GM12892 (cell line): Measurements from ENCODE around the gene RAD51.

Experiments used
- DNase-seq: peaks from one replicate; pipeline ENCODE4 v3.0.0; 2011; ENCODE audit not compliant: insufficient read length
- FAIRE-seq: peaks from 2 replicates; lab custom pipeline; 2011; peaks lifted over from hg19 to GRCh38; lab: Jason Lieb, UNC
- POLR2A ChIP-seq: IDR thresholded peaks from 2 replicates; pipeline ENCODE4 v1.6.1; 2011; ENCODE audit warnings: low read depth, low read length, control low read depth
- POLR2AphosphoS5 ChIP-seq: IDR thresholded peaks from 2 replicates; pipeline ENCODE4 v1.6.1; 2011; ENCODE audit warnings: low read depth, low read length, control low read depth
- TAF1 ChIP-seq: IDR thresholded peaks from 2 replicates; pipeline ENCODE4 v1.6.1; 2011; ENCODE audit warnings: low read depth, mild to moderate bottlenecking, control low read depth, low read length, borderline replicate concordance

RAD51 gene

DNA sequence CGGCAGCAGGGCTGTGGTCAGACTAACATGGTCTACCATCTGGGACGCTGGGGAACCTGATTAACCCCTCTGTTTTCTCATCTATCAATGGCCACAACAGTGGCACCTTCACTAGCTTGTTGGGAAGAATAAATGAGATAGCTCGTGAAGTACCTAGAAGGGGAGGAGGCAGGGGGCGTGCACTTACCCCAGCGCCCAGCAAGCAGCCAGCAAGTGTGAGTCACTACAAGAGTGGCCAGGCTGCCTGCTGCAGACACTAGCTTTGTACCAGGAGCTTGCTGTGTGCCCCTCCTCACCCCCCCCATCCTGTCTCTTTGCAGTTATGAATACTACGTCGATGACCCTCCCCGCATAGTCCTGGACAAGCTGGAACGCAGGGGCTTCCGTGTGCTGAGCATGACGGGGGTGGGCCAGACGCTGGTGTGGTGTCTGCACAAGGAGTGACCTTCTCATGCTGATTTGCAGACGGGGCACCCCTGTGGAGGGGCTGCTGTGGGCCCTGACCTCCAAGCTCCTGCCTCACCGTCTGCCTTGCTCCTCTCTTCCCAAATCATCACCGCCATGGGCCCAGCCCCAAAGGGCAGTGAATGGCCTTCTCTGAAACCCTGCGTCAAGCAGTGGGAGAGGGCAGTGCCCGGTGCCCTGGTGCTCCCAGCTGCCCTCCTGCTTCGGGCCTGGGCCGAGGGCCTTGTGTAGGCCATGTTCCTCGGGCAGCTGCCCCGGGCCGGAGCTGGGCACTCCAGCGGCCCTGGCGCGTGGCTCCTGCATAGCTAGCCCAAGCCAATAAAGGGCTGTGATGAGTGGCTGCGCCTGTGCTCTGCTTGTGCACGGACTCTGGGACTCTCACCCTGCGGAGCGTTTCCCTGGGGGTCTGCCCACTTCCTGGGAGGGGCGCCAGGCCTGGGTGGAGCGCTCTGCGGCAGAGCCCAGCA lies 72.2 kb downstream of the RAD51 start:
- FAIRE-seq = no peak
- DNase-seq = no peak
- no peak for TF ChIP-seq TAF1
- no peak for TF ChIP-seq POLR2A
- no peak for TF ChIP-seq POLR2AphosphoS5

DNA sequence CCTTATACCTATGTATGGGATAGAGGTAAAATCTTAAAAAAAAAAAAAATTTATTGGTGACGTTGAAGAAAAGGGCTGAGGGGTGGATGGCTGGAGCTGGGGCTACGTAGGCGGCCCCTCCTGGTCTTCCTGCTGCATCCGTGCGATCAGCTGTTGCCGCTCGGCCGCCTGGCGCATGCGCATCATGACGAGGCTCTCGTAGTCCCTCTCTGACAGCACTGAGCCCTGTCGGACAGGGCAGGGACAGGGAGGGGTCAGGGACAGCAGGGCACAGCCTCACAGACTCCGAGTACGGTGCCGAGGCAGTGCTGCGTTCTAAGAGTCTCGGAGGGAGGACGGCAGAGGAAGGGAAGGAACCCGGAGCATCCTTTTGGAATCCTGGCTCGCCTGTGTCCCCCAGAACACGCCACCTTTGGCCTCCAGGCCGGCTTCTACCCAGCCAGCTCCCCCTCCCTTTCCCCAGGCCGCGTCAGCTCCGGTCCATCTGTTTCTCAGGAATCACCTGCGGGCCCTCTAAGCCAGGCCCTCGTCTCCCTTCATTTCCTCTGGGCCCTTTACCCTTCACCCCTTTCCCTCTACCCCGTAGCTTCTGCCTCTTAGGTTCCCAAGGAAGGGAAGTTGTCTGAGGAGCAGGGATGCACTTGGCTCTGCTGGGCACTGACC lies 73.0 kb downstream of the RAD51 start:
- no peak for DNase-seq
- no peak for FAIRE-seq
- no peak for TF ChIP-seq TAF1
- no peak for TF ChIP-seq POLR2A
- TF ChIP-seq POLR2AphosphoS5 = no peak

DNA sequence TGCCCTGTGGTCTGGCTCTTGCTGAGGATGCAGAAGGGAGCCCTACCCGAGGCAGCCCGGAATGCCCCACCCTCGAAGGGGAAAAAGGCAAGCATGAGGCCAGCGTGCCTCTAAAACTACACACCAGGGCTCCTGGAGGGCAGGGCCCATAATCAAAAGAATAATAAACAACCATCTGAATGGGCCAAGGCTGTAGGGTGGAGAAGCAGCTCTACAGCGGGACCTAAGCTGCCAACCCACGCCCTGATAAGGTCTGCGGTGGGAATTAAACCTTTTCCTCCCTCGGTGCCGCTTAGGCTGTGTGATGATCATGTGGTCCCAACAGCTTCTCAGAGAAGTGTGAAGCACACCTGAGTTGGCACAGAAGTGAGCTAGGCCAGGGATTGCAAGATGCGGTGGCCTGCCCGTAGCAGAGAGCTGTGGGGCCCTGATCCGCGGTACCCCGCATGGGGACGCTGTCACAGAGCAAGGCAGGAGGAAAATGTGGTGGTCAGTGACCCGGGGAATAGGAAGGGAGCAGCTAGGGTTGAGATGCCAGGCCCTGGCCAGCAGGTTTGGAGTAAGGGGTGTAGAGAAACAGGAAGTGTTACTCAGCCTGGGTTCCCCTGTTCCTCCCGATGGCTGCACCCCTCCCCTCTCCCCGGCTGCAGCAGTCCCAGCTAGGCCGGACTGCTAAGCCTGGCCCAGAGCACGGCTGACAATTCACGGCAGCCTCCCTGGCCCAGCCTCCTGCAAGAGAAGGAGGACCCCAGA lies 73.7 kb downstream of the RAD51 start:
- FAIRE-seq = peak; percentile 69
- DNase-seq = peak; percentile 58
- no peak for TF ChIP-seq TAF1
- no peak for TF ChIP-seq POLR2A
- TF ChIP-seq POLR2AphosphoS5 = no peak

DNA sequence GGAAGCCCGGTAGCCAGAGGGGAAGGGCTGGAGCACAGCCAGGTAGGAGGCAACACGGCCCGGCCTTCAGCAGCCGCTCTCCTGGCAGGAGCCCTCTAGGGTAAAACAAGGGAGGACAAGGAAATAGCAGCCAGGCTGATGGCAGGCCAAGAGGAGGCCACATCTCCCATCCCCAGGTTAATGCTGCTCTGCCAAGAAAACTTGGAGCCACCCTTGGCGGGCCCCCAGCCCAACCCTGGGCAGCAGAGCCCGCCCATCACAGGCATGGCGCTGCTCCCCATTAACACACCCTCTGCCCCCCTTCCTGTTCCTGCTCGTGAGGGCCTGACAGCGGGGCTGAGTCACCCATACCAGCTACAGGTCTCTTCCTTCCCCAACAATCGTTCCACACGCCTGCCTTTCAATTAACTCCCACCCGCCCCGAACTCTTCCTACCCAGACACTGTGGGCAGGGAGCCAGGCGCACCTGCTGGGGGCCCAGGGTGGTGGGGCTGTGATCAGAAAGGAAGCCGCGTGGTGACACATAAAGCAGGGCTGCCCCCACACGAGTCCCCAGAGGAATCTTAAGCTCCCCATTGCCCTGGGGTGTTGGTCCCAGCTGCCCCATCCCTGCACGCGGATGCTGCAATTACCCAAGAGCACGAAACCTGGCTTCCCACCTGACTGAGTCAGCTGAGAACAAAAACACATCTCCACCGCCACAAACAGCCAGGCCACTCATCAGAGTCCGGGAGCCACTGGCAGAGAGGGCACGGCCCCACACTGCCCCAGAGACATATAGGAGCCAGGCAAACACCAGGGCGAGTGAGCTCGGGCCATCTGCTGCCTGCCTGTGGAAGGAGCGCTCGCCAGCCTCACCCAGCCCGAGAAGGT lies 74.5 kb downstream of the RAD51 start, which contains the start of gene C15orf62:
C15orf62 (plus strand) TSS at position 707 of the 873 bp plus-strand sequence. CDS start 516 bp downstream, outside the sequence.
- DNase-seq = peak; percentile 53
- FAIRE-seq = peak; percentile 70
- TF ChIP-seq POLR2AphosphoS5 (no peak), POLR2A (0 out of 2 replicates have a peak, but pooled peaks have one; percentile 10)

DNA sequence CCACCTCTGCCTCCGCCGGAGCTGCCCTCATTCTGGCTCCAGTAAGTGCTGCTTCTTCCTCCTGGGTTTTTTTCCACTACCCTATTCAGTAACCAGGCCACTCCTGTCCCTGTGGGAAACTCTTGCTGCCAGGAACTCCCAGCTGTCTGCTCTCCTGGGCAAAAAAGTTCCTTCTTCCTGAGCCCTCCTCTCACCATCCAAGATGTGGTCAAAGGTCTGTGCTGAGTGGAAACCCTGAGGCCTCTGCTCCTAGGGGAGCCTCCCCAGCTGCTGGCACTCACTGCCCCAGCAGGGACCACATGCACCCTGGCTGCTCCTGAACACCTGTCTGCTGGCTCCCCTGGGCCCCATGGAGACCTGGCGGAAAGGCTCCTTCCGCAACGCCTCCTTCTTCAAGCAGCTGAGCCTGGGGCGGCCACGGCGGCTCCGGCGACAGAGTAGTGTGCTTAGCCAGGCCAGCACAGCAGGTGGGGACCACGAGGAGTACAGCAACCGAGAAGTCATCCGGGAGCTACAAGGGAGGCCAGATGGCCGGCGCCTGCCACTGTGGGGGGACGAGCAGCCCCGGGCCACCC lies 75.3 kb downstream of the RAD51 start:
- FAIRE-seq (no peak), DNase-seq (no peak)
- TF ChIP-seq POLR2AphosphoS5 (no peak), POLR2A (no peak), TAF1 (no peak)

DNA sequence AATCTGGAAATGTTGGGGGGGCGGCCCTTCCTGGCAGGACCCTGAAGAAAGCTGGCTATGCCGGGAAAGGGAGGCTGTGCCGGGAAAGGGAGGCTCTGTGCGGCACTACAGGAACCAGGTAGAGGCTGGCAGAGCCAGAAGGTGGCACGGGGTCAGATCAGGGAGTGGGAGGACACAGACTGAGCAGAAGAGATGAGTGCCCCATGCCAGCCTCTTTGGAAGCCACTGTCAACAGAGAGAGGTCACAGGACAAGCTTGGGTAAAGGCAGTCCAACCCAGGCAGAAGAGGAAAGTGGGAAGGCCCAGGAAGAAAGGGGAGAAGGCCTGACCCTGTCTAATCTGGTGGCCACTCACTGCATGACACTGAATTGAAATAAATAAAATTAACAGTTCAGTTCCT lies 76.3 kb downstream of the RAD51 start:
- DNase-seq (no peak), FAIRE-seq (no peak)
- no peak for TF ChIP-seq POLR2A
- TF ChIP-seq TAF1 = no peak
- TF ChIP-seq POLR2AphosphoS5 = no peak

DNA sequence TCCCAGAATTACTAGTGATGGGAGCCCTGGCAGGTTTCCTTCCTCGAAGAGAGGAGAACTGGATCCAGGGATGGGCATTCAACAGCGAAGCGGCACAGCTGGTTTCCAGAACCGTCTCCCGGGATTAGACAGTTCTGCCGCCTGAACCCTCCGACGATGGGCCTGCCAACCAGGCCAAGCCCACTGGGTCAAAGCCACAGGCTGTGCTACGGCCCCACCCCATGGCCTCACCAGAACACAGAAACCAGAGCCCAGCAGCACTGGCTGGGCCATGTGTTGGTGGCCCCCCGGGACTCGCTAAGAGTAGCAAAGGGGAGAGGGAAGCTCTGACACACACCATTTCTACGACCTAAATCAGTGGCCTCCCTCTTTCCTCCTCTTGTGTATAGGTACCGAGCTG lies 77.0 kb downstream of the RAD51 start:
- DNase-seq = no peak
- TF ChIP-seq TAF1 = no peak
- no peak for TF ChIP-seq POLR2A
- TF ChIP-seq POLR2AphosphoS5 = no peak
- FAIRE-seq = no peak

DNA sequence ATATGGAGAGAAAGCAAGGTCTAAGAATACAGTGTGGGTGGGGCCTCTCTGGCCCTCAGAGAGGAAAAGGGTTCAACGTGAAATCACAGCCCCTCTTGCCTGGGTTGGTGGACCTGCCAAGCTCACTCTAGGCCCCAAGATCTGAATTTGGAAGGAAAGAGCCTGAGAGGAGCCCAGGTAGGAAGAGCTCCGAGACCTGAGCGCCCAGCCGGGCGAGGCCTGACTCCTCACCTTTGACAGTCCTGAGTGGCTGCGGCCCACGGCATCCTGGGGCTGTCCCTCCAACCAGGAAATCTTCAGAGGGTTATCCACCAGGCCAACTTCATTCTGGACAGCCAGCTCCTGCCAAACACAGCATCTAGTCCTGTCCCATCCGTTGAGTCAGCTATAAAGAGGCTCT lies 78.5 kb downstream of the RAD51 start:
- FAIRE-seq (no peak), DNase-seq (no peak)
- TF ChIP-seq TAF1 (no peak), POLR2AphosphoS5 (no peak)

DNA sequence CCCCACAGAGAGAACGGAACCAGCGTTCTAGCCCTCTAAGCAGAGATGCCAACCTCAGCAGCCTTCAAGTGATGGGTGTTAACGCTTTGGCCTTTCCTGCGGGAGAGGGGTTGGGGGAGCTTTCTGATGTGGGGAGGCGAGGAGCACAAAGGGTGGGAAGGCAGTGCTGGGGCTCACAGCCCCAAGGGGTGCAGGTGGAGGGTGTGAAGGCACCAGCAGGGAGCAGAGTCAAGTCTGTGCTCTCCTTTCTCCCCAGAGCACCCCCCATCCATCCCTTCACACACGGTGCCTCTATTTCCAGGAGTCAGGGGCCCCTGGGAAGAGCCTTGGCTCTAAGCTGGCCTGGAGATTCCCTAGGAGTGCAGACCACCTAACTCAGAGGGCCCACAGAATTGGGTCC lies 78.9 kb downstream of the RAD51 start:
- TF ChIP-seq POLR2AphosphoS5 = no peak
- no peak for TF ChIP-seq TAF1
- no peak for TF ChIP-seq POLR2A
- DNase-seq = no peak
- no peak for FAIRE-seq

DNA sequence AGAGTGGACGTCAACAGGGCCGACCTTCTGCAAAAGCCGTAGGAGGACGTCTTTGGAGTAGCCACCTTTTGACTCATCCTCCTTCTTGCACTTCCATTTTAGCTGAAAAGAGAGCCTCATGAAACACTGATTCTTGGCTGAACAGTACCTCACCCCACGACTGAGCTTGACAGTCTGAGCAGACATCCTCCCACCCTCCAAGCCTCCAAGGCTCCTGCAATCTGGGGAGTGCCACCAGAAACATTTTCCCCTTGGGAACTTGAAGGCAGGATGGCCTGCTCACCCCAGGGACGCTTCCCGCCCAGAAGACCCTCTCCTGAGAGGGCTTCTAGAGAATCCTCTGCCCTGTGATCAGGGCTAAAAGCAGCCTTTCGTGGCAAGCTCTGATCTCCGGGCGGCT lies 80.0 kb downstream of the RAD51 start:
- TF ChIP-seq TAF1 (no peak), POLR2AphosphoS5 (no peak), POLR2A (no peak)
- DNase-seq (no peak), FAIRE-seq (no peak)
